Fibroblast of gingiva (primary cell): ENCODE data around the gene SASH1.
"Not testable (repeated sequence)": the region's sequence is repeated elsewhere in the genome, so short reads cannot be mapped to it uniquely, and the experiment has no call there.

ENCODE experiments used
- DNase-seq: peaks from one replicate; pipeline ENCODE4 v3.0.0-alpha.2; 2011; ENCODE audit warnings: low read depth

SASH1 gene

GRCh38 chr6:148548749-148549140, 206.1 kb downstream of the SASH1 start:
- DNase-seq: no peak

GRCh38 chr6:148550569-148550968, 207.9 kb downstream of the SASH1 start:
- no peak for DNase-seq

DNA sequence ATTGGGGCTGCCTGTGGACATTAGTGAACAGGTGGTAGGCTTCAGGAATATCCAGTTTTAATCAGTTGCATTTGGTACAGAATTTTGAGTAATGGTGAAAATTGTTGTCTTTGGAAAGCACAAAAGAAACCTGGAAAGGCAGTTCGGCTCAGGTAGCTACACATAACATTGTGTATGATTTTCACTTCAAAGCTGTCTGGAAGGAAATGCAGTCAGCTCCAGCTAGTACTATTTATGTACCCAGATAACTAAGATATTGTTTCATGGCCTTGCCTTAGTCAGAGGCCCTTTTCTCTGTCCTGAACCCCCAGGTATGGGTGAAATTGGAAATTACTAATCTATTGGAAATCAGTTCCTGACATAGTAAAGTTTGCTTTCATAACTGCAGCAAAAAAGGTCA, 208.6 kb downstream of the SASH1 start:
- DNase-seq: no peak

GRCh38 chr6:148556410-148556809, 213.8 kb downstream of the SASH1 start:
- no peak for DNase-seq

DNA sequence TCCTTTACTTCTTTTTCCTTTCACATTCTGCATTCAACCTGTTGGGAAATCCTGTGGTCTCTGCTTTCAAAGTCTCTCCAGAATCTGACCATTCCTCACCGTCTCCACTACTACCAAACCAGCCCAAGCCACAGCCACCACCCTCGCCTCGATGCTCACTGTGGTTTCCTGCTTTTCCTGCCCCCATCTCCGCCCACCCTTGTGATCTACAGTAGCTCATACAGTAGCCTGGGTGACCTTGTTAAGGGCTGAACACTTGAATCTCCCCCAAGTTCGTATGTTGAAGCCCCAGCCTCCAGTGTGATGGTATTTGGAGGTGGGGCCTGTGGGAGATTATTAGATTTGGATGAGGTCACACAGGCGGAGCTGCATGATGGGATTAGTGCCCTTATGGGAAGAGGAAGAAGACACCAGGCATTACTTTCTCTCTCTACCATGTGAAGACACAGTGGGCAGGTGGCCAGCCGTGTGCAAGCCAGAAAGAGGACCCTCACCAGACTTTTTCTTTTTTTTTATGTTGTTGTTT, 215.2 kb downstream of the SASH1 start:
- no peak for DNase-seq

DNA sequence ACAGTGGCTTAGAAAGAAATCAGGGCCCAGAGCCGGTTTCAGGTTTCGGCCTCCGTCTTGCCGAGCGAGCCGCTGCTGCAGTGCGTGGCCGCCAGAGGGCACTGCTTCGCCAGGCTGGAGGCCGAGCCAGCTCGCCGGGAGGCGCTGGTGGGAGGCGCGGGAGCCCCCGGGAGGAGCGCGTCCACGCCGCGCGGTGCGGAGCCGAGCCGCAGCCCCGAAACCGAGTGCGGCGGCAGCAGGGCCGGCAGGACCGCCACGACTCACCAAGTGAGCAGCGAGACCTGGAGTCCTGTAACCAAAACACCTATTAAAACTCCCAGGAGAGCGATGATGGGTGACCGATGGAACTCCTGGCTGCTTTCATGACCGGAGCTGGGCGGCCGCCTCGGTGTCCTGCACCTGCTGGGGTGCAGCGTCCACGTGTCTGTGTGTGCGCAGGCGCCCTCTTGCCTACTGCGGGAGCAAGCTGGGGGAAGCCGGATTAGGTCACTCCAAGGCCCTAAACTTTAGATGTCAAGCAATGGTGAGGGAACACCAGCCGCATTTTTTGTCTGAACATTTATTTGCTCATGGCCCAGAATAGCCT, 217.3 kb downstream of the SASH1 start:
- peak; percentile 55 for DNase-seq

DNA sequence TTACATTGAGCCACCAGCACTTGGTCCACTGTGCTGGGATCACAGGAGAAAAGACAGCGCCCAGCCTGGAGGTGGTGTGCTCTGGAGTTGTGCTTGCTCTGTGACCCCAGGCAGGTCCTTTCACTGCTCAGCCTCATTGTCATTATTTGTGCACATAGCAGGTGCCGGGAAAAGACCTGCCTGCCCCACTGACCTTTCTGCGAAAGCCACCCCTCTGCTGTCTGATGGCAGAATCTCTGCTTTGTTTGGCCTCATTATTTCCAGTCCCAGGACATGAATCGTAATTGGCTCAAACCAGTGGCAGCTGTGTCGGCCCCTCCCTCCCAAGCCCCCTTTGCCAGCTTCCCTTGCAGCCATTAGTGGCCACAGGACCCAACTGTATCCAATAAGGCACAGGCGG, 219.0 kb downstream of the SASH1 start:
- no peak for DNase-seq

DNA sequence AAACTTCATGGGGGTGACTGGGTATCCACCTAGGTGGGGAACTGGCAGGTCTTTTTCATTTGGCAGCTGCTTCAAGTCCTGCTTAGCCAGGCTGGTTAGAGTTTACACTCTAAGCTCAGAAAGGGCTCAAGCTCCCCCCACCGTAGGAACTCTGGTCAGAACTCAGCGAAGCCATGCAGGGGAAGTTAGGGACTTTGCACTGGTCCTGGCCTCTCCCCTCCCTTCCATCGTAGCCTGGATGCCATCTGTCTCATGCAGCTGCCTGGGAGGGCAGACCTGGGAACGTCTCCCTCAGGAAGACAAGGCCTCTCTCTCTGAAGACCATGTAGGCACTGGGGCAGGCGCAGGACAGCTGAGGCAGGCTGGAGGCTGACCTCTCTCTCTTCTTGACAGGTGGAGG, 220.4 kb downstream of the SASH1 start:
- no peak for DNase-seq

DNA sequence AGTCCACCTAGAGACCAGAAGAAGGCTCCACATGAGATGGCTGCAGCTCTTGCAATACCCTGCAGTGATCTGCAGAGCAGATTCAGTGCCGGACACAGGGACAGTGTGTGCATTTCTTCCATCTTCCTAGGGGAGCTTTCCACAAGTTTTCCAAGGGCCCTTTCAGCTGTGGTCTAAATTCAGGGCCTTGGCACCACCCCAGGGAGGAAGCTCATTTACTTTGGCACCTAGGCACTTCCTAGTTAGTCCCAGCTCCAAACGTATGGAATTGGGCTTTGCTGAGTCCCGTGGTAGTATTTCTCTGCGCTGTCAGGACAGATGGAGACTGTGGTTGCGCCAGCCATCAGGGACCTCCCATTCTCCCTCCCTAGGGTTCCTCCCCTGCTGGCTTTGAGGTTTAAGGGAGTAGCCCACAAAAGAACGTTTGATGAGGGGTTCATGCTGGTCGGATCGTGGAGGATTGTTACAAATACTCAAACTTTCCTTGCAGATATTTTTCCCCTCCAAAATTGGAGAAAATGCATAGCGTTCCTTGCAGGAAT, 221.9 kb downstream of the SASH1 start:
- DNase-seq: no peak

DNA sequence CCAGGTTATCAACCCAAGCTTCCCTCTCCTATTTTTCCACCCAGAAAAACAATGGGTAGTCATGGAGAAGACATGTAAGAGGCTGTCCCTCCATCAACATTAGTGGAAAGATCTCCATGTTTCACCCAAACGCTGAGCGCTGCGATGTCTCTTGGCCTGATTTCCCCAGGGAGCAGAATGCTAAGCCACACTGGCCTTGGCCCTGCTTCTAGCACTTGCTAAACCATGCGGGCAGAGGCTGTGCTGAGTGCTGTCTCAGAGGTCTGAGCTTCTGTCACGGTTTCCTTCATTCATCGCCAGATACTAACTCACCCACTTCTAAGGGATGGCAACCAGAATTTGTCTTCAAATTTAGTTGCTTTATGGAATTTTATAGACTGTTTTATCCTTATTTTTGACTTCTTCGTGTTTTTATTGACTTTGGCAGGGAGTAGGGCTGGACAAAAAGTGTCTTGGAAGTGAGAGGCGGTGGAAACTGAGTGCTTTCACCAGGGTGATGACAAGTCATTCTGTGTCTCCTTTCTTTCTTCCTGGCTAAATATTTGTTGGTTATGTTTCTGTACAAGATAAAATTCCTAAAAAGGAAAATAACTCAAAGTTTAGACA, 222.8 kb downstream of the SASH1 start:
- DNase-seq: no peak

DNA sequence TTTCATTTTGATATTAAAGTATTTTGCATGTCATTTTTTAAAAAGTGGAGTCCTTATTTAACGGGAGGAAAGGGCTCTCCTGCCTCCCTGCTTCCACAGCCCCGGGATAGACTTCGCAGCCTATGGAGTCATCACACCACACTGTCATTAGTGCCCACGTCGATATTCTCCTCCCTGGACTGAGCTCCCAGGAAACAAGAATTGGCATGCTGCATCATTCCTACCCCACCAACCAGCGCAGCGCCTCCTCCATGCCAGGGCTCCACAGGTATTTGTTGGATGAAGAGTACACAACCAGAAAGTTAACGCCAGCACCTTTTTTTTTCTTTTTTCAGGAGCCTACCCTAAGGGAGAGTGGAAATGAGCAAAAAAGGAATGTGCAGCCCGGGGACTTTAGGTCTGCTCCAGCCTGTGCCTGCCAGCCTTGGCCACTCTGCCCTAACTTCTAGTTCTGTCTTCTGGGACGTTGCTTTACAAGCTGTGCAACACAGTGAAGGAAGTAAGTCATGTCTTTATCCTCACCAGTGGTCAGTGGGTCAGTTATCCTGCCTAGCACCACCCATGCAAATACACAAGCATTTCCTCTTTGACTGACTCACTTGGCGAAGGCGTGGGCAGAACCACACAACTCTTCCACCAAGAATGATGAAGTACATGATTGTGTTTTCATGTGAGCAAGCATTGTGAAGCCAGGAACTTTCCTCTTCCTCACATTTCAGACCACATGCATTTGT, 223.5 kb downstream of the SASH1 start:
- DNase-seq: peak; percentile 55

- no peak for DNase-seq
Observed at GRCh38 chr6:148566664-148567350, 224.2 kb downstream of the SASH1 start.

- DNase-seq: no peak
Observed at GRCh38 chr6:148570456-148570855, 227.8 kb downstream of the SASH1 start.

DNA sequence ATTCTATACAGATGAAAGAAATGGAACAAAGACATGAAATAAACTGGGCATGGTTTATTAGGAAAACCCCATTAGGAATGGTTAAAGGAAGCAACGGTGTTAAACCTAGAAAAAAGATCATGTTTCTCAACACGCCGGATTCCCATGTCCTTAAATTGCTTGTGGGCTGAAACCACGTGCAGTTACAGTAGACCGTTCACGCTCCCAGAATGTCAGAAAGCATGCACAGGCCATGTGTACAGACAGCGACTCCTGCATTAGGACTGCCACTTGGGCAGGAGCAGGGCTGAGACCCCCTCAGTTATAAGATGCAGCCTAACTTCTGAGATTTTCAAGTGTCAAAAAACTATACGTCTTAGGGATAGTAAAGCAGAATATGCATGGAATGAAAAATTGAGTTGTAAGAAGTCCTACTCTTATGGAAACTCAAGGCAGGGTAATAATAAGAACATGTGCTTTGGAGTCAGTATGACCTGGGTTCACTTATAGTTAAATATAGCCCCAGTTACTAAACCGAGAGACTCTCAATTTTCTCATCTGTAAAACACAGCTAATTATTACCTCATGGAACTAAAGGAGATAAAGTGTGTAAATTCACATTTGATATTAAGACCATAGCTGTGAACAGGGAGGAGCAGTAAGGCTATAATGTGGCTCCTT, 230.2 kb downstream of the SASH1 start:
- no peak for DNase-seq

DNA sequence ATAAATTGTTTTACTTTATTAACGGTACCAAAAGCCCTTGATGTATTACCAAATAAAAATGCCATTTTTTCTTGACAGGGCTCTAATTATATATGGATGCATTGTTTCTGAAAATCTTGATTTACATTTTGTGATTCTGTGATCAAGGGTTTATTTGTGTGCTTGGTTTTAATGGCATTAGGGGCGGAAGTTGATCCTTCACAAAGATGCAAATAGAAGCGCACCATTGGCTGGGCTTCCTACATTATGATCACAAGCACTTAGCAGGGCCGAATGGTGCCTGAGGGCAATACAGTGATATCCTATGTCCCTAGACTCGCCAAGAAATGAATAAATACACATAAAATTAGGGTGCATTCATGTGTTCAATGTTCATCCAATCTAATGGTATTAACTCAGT, 231.3 kb downstream of the SASH1 start:
- no peak for DNase-seq

DNA sequence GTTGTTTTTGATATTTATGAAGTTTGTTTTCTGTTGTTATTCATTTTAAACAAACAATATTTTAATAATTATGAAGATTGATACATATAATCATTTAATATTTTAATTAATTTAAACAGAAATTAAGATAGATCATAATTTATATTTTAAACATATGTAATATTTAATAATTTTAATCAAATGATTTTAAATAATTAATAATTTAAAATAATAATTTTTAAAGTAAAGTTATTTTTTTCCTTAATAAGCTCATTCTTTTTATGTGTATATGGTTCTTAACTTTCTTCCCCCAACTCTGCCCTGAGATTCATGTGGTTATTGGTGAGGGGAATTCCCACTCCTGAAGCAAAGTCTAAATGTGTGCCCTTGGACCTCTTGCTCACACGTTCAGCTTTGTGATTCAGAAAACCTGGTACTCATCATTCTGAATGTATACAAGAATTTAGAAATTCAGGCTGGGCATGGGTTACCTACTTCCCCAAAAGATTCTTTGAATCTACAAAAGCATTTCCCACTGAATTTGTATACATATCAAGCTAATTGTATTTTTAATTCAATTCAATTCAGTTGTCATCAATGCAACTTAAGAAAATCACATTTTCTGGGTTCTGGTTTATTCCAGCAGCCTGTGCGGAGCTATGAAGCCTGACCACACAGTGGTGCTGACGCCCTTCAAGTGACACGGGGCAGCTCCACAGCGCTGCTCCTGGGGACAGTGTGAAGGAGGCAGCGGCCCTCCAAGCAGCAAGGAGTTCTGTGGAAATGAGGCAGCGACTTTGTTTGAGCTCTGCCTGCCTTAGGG, 235.2 kb downstream of the SASH1 start:
- DNase-seq: peak; percentile 82

DNA sequence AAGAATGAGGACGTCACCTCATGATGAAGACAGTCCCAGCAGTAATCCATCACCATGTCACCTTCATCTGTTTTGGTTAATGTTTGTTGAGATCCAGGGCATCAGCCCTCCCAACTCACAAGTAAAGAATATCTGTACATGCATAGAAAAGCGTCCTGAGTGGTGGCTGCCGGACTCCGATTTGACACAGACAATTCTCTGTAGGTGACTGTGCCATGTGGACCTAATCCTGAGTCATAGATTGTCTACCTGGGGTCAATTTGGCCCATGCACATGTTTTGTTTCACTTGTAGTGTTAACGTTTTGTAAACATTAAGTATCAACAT, 235.8 kb downstream of the SASH1 start:
- no peak for DNase-seq

DNA sequence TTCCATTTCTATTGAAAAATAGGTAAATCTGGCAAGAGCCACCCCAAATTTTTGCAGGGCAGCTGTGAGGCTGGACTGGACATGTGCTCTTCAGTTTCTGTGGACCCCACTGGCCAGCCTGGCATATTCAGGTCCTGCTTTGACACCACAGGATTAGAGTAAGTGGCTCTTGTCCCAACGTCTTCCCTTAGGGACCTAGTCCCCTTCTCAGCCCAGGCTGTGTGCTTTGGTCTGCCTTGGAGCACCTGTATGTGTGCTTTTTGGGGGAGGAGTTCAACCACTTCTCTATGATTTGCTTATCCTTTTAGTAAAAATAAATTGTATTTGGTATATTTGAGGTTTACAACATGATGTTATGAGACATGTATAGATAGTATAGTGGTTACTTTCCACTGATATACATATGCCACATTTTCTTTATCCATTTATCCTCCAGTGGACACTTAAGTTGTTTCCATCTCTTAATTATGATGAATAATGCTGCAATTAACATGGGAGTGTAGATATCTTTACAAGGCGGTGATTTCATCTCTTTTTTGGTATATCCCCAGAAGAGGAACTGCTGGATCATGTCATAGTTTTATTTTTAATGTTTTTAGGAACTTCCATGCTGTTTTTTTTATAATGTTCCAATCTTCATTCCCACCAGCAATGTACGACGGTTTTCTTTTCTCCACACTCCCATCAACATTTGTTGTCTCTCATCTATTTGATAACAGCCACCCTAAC, 236.4 kb downstream of the SASH1 start:
- DNase-seq: no peak

DNA sequence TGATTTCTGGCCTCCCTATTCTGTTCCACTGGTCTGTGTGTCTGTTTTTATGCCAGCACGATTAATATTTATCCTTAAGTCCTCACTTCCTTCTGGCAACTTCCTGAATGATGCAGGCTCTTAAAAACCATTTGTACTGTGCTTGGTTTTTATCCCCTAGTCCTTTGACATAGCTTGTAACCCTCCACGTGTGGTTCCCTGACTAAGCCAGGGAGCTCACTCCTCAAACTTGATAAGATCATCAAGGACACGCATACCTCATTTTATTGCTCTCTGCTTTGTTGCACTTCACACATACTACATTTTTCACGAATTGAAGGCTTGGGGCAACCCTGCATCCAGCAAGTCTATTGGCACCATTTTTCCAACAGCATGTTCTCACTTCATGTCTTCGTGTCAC, 237.8 kb downstream of the SASH1 start:
- no peak for DNase-seq

DNA sequence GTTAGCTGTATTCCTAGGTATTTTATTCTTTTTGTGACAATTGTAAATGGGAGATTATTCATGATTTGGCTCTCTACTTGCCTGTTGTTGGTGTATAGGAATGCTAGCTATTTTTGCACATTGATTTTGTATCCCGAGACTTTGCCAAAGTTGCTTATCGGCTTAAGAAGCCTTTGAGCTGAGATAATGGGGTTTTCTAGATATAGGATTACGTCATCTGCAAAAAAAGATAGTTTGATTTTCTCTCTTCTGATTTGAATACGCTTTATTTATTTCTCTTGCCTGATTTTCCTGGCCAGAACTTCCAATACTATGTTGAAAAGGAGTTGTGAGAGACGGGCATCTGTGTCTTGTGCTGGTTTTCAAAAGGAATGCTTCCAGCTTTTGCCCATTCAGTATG, 241.0 kb downstream of the SASH1 start:
- no peak for DNase-seq

DNA sequence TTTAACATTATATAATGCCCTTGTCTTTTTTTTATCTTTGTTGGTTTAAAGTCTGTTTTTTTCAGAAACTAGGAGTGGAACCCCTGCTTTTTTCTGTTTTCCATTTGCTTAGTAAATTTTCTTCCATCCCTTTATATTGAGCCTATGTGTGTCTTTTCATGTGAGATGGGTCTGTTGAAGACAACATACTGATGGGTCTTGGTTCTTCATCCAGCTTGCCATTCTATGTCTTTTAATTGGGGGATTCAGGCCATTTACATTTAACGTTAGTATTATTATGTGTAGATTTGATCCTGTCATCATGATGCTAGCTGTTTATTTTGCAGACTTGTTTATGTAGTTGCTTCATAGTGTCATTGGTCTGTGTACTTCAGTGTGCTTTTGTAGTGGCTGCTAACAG, 243.0 kb downstream of the SASH1 start:
- not testable (repeated sequence) for DNase-seq
